NCI-H2171 (cell line): ENCODE measurements around the gene CATSPER4.
A peak's percentile ranks its signal among the peaks of the same experiment; 100 is the strongest.

ENCODE experiments used
- DNase-seq: peaks from one replicate; lab custom pipeline; 2025; lab: John Stamatoyannopoulos, UW

The CATSPER4 gene

DNA sequence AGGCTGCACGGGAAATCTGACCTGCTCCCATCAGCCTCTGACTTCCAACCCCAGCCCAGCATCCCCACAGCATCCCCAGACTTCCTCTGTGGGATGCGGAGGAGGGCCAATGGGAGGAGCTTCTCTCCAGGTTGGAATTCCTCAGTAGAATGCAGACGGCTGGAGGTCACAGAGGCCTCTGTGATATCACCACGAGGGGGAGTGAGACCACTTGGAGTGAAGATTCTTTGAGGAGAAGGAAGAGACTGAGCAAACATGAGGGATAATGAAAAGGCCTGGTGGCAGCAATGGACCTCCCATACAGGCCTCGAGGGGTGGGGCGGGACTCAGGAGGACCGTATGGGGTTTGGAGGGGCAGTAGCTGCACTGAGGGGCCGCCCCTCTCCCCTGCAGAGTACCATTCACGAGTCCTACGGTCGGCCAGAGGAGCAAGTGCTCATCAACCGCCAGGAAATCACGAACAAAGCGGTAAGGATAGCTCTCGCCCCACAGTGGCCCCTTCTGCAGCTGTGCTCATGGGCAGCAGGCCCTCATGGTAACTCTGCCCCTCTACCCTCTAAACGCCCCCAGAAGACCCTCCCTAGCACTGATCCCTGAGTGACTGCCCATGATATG is at the start of gene CATSPER4:
CATSPER4 (plus strand) TSS at position 230 of the 615 bp plus-strand sequence; CDS start at position 256, 26 bp downstream.
- DNase-seq, result no peak

DNA sequence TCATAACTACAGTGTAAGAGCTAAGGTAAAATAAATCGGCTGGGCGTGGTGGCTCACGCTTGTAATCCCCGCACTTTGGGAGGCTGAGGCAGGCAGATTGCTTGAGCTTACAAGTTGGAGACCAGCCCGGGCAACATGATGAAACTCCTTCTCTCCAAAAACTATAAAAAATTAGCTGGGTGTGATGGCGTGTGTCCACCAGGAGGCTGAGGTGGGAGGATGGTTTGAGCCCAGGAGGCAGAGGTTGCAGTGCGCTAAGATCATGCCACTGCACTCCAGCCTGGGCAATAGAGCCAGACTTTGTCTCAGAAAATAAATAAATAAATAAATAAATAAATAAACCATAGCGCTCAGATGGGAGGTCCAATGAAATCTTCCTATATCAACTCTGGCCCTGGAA is 48.2 kb upstream of the CATSPER4 start:
- DNase-seq, result no peak

DNA sequence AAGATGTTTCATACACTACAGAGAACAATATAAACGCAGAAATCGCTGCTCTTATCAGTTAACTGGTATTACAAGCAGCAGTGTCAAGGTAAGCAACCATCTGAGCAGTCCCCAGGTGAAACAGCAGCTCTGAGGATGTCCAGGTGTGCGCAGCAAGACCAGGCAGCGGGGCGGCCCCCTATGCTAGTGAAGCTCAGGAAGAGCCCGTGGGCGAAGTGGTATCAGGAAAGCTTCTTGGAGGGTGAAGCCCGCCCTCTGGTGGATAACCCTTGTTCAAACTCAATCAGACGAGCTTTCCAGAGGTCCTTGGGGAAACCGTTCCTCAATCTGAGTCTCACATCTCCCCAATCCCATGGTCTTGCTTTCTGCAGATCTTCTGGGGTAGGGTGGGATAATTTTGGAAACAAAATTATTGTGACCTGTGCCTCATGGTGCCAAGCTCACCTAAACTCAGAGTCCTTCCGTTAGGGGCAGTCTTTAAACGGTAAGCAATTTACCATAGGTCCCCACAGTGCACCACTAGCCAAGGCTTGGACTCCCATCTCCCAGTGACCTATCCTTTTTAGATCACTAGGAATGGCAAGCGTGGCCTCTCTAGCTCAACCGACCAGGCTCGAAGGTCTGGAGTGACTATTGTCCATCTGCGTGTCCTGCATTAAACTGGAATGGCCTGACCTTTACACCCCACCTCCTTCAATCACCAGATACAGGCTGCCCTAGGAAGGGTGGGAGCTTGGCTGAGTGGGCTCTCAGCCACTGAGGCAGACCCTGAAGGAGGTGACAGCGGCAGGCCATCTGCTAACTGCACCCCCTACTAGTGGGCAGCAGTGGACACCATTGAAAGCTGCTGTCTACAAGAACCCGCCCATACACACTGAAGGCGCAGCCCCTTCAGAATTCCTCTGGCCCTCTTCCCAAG is 45.1 kb upstream of the CATSPER4 start:
- peak; percentile 87 for DNase-seq

DNA sequence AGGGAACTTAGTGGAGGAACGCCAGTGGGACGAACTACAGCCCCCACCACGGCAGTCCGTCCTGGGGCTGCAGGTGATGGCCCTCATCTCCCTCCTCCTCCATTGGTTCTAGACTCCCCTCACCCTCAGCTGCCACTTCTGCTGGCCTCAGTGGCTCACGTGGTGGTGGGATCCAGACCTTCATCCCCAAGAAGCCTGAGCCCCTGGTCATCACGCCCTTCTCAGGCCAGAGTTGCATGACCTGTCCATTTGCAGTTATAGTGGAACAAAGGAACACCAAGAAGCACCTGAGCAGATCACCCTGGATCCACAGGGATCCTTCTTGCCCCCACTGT is 44.5 kb upstream of the CATSPER4 start:
- no peak for DNase-seq

DNA sequence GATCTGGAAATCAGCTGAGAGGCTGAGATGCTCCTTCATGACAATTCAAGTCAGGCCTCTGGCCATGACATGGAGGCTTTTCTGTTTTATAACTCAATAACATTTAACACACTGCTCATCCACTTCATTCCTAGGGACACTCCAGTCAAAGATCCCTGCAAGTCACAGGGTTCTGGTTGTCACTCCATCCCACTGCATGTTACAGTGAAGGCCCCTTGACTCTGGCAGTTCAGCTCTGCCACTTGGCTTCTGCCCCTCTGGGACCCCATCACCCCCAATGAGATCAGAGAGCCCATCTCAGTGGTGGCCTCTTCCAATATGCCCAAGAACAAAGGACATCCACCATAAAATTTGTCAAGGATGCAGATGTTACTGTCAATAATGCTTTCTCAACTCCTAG is 41.5 kb upstream of the CATSPER4 start:
- no peak for DNase-seq

DNA sequence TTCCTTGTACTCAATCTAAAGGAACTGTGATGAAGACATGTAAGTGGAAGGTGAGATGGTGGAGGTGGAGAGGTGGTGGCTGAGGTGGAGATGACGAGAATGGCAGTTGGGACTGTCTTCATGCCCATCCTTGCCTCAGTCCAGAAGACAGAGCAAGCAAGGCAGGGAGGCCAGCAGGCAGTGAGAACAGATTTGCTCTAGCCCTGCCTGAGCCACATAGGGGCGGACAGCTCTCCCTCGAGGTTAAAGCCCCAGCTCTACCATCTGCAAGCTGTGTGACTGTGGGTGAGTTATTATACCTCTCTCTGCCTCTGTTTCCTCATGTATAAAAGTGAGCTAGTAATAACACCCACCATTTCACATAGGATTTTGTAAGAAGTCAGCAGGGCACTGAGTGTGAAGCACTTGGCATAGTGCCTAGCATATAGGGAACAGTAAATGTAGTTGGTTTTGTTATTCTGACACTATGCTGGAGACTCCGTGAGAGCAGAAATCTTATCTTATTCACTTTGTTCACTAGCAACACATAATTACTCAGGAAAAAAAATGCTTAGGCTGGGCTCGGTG is 36.4 kb upstream of the CATSPER4 start:
- no peak for DNase-seq

DNA sequence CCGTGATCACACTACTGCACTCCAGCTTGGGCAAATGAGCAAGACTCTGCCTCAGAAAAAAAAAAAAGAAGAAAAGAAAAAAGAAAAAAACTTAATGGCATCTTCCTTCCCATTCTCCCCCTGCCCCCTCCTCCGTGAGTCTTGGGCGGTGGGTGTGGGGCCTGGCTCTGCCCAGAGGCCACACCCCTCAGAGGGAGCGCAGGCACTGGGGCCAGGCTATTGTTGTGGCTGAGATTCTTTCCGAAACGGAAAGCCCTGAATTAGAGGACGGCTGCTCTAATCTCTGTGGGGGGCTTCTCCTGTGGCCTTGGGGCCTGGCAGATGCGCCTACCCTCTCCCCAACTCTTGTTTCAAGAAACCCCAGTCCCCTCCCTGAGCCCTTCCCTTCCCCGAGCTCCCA is 35.7 kb upstream of the CATSPER4 start:
- no peak for DNase-seq

DNA sequence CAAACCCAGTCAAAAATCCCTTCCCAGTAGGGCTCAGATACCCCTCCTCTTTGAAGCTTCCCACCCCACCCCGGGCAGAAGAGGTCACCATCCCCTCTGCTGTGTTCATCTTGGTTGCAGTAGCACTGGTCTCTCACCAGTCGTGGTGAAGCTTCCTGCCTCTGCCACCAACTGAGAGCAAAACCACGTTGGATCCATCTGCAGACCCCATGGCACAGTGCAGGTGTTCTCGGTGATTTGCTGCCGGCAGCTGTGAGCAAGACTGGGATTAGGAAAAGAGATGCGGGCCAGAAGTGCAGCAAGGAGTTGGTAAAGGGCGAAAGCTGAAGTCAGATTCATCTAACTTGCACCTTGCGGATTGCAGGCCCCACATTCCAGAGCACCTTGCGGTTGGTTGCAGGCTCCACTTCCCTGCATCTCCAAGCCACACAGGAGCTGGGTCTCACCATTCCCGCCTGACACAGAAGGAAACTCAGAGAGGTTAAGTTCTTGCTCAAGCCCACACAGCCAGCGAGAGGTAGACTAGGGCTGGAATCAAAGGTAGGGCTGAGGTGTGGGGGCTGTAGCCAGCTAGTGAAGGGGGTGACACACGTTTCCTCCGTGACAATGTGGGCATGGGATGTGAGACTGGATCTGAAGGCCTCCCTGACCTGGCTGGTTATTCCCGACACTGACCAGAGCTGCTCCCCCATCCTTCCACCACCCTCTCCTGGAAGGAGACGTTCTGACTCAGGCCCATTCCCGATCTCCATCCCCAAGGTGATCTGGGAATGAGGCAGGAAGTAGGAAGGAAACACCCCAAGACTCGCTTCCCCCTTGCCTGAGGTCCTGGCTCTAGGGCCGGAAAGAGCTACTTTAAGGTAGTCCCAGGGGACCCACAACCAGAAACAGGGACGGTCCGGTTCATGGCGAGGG is 34.8 kb upstream of the CATSPER4 start:
- no peak for DNase-seq

DNA sequence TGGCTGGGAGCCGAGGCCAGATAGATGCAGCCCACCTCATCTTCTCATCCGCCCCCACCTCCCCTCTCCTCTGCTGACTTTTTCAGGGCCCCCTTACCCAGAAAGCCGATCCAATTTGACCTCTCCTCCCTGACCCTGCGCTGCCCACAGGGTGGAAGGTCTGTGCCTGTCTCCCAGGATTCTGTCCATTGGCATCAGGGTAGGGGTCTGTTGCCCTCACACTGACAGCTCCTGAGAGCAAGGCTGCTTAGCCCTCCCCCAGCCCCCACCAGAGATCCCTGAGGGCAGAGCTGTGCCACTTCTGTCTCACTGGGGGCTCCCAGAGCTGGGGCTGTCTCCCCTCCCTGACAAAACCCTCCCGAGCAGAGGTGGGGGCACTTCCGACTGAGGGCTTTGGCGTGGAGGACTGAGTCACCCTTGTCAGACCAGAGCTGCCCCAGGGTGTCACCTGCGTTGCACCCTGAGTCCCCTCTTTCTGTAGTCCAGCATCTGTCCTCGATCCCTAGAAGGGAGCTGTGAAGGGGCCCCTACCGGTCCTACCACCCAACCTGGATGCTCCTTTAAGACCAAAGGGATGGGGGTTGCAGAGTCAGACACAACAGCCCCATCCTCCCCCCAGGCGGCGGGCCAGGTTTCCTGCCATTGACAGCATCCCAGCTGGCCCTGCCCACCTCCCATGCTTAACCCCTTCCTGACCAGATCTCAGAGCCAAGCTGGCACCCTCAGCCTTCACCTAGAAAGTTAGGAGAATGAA is 33.9 kb upstream of the CATSPER4 start:
- peak; percentile 9 for DNase-seq

DNA sequence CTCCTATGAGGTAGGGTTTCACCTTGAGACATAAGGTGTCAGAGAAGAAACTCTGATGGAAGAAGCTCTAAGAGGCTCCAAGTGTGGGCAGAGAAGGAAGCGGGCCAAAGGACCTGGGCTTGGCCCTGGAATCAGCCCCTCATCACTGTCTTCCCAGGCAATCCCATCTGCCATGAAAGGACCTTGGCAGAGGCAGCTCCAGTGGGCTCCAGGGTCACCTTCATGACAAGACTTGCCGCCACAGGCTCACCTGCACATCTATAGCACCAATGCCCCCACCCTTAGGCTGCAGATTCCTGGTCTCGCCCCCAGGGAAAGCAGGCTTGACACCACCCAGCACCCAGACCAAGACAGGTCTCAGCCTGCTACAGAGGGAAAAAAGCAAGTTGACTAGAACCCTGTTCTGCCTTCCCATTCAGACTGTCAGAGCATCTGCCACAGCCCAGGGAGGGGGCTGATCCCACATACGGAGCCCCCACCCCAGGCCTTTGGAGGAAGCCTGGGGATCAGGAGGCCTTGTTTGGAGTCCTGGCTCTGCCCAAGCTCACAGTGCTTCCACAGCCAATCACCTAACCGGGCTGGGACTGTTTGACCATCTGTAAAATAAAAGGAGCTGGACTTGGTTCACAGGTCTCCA is 32.0 kb upstream of the CATSPER4 start:
- DNase-seq, result no peak

DNA sequence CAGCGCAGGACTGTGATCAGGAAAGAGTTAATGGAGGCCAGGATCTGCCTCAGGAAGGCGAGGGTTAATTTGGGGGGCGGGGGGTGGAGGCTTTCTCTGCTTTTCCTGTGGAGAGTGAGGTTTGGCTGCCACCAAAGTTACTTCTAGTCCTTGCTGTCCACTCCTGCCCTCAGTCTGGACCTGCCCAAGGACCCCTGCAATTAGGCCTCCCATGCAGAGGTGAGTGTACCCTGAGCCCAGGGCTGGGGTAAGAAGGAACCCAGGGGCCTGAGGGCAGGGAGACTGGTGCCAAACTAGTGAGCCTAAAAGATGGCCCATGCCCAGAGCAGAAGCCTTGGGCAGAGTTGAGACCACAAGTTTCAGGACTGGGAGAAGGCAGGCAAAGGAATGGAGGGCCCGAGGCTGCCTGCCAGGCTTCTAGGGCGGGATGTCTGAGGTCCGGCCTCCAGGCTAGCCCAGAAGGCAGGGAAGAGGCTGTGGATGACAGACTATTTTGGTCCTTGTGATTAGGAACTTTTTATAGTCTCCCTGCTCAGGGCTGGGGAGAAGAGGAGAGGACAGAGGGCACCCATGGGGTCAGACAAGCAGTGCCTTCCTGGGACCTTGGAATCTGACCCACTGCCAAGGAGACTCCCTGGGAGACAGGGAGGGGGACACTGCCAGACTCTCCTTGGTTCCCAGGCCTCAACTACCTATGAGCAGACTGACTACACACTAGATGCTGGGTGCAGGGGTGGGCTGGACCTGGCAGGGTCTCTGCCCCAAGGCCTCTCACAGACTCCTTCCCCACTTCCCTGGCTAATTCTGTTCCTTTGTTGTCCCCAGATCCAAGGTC is 31.3 kb upstream of the CATSPER4 start, which contains the start of gene FAM110D:
FAM110D (plus strand) TSS at position 172 of the 835 bp plus-strand sequence. CDS start 2,213 bp downstream, outside the sequence.
- no peak for DNase-seq

DNA sequence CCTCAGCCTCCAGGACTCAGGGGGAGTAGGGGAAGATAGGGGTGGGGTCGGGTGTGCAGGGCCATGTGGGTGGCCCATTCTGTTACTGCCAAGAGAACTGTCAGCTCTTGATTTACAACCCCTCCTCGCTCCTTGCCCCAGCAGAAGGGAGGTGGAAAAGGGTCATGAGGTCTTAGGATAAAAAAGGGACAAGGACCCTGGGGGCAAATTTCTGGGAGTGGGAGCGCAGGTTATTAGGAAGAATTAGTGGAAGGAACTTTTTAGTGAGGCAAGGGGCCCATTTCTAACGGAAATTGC is 30.7 kb upstream of the CATSPER4 start:
- no peak for DNase-seq

DNA sequence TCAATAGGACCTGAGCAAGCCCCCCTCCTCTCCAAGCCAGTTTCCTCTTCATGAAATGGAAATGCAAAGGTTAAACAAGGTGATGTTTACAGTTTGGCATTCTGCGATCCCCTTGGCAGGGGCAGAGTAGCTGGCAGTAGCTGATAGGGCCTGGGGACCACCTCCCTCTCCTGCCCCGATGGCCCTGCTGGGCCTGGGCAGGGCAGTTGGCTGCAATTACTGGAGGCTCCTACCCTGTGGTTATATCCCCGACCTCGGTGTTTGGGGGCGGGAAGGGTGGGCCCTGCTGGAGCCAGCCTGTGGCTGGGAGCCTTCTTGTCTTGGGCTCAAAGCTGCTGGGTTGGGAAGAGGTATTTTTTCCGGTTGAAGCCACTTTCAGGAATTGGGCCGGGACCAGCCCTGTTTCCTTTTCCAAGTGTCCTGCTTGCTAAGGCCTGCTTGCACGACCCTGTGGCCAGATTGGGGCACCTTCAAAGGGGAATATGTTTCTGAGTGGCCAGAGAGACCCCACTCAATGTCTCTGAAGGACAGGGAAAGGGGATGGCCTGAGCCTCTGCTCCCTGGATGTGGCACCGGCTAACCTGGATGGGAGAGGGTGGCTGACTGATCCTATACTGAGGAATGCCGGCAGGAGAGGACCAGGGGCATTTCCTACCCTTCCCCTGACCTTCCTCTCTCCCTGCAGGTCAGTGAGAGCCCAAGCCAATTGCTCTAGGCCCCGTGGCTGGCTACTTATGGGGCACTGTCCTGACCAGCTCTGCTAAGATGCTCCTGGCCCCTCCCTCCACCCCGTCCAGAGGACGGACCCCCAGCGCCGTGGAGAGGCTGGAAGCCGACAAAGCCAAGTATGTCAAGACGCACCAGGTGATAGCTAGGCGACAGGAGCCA is 29.6 kb upstream of the CATSPER4 start:
- no peak for DNase-seq

DNA sequence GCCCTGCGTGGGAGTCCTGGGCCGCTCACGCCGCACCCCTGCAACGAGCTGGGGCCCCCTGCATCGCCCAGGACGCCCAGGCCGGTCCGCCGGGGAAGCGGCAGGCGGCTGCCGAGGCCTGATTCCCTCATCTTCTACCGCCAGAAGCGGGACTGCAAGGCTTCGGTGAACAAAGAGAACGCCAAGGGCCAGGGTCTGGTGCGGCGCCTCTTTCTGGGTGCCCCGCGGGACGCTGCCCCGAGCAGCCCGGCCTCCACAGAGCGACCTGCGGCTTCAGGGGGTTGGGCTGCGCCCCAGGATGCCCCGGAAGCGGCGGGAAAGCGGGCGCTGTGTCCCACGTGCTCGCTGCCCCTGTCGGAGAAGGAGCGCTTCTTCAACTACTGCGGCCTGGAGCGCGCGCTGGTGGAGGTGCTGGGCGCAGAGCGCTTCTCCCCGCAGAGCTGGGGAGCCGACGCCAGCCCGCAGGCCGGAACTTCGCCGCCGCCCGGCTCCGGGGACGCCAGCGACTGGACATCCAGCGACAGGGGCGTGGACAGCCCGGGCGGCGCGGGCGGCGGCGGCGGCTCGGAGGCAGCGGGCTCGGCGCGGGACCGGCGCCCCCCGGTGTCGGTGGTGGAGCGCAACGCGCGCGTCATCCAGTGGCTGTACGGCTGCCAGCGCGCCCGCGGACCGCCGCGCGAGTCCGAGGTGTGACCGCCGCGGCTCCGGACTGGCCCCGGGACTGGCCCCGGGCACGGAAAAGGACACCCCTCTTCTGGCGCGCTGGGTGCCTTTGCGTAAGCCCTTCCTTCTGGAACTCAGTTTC is 28.8 kb upstream of the CATSPER4 start:
- no peak for DNase-seq

DNA sequence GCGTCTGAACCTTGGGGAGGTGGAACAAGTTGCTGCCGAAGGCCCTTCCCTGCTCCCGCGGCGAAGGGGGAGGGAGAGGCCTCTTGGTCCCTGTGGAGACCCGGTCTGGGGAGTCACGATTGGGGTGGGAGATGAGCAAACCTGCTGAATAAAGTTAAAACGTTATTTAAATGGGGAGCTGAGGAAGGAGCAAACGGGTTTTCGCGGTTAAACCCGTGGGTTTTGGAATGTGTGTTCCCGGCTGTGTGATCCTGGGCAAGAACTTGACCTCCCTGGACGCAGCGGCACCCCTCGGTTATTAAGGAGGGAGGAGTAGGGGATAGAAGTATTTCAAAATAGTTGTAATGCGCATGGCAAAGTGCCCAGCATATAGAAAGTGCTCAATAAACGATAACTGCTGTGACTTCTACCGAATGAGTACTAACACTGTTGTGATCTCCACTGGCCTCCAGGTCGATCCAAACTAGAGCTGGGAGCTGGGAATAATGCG is 28.1 kb upstream of the CATSPER4 start:
- no peak for DNase-seq

DNA sequence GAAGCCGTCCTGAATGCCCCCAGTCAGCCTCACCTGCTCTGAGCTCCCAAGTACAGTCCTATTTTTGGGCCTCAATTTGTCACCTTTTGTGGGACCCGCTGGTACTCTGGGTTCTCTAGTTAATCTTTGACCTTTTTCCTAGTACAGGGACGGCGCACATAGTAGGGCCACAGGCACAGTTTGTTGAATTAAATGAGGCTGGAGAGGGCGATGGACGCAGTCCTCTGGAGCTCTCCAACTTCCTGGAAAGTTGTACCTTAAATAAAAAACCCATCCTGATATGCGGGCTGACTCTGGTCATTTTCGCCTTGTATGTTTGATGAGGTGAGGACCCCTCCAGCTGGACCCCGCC is 26.7 kb upstream of the CATSPER4 start:
- DNase-seq, result no peak

DNA sequence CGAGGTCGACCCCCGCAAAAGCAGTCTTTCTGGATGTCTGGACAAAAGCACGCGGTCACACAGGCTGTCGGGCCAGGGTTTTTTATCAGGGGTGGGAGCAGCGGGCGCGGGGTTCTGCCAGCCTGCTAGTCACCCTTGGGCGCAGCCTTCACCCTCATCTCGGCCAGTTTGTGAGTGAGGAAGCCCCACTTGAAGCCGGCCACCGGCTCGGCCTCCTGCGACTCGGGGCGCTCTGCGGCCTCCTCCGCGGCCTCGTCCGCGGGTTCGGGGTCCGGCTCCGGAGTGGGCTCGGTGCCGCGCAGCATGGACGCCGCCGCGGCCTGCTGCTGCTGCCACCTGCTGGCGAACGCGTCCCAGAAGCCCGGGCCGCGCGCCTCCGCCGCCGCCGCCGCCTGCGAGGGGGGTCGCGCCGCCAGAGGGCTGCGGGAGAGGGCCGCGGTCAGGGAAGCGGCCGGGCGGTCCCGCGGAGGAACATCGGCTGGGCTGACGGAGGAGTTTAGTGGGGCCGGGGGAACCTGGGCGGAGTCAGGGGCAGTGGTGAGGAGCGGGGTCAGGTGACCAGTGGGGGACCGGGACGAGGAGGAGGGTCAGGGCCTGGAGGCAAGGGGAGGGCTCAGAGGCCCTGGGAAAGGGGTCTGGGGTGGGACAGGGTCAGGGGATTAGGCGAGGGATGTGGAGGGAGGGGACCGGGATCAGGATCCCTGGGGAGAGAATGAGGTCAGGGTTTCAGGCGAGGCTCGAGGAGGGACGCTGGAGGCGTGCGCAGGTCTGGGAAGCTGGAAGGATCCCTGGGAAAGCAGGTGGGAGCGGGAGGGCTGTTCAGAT is 26.2 kb upstream of the CATSPER4 start:
- DNase-seq, result peak; percentile 29
